Measurements from ENCODE around the gene MSMP.

Gene MSMP

DNA sequence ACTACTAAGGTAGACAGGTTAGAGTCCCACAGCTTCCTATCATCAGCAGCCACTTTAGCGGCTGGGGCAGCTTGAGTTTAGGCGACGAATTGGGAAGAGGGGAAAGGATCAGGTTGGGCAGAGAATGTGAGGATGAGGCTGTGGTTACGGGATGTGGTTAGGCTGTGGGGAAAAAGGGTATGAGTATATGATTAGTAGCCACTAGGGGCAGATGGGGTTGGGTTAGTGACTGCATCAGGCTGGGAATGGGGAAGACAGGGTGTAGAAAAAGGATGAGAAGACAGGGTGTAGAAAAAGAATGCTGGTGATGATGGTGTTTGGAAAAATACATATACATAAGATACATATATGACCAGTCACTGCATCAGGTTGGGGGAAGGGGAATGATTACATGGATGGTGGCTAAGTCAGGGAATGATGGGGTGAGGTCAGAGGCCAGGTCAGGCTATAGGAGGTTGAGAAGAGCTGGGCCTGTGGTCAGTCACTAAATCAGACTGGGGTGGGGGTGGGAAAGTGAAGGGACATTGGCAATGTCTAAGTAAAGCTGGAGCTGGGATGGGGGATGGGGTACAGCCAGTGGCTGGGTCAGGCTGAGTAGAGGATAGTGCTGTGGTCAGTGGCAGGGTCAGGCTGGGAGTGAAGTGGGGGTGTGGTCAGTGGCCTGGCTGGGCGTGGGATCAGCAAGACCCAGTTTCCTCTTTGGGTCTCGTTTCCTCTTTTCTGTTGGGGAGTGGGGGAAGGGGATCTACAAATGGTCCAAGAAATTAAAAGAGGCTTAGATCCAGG, 24.2 kb downstream of the MSMP start:
- peak; percentile 54 to 68 for DNase-seq (ENCODE audit: low read depth in 1 of 2, low spot score in 1 of 2)
- Histone ChIP-seq H3K4me3 (replicated peaks; ENCODE audit: insufficient read depth, low read length) (peak overlapping the region; percentile 83), H3K27ac (replicated peaks) (peak overlapping the region; percentile 82), H3K27me3 (ENCODE audit: insufficient read depth, poor library complexity, severe bottlenecking) (no peaks in the 10 kb centered on the region)
- TF ChIP-seq SPI1 (IDR thresholded peaks at IDR 0.05; ENCODE audit: borderline replicate concordance, low read depth) (peak; percentile 56; the same call in 1 of the 2 replicates), GABPA (IDR thresholded peaks at IDR 0.05; ENCODE audit: low read depth) (no peak), POLR2AphosphoS5 (IDR thresholded peaks at IDR 0.05; ENCODE audit: low read depth) (no peak)
- TF ChIP-seq, protein P1, sequence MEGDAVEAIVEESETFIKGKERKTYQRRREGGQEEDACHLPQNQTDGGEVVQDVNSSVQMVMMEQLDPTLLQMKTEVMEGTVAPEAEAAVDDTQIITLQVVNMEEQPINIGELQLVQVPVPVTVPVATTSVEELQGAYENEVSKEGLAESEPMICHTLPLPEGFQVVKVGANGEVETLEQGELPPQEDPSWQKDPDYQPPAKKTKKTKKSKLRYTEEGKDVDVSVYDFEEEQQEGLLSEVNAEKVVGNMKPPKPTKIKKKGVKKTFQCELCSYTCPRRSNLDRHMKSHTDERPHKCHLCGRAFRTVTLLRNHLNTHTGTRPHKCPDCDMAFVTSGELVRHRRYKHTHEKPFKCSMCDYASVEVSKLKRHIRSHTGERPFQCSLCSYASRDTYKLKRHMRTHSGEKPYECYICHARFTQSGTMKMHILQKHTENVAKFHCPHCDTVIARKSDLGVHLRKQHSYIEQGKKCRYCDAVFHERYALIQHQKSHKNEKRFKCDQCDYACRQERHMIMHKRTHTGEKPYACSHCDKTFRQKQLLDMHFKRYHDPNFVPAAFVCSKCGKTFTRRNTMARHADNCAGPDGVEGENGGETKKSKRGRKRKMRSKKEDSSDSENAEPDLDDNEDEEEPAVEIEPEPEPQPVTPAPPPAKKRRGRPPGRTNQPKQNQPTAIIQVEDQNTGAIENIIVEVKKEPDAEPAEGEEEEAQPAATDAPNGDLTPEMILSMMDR (IDR thresholded peaks at IDR 0.05; ENCODE audit: insufficient read depth, low read length) = peak; percentile 32
- TF ChIP-seq, protein P2, sequence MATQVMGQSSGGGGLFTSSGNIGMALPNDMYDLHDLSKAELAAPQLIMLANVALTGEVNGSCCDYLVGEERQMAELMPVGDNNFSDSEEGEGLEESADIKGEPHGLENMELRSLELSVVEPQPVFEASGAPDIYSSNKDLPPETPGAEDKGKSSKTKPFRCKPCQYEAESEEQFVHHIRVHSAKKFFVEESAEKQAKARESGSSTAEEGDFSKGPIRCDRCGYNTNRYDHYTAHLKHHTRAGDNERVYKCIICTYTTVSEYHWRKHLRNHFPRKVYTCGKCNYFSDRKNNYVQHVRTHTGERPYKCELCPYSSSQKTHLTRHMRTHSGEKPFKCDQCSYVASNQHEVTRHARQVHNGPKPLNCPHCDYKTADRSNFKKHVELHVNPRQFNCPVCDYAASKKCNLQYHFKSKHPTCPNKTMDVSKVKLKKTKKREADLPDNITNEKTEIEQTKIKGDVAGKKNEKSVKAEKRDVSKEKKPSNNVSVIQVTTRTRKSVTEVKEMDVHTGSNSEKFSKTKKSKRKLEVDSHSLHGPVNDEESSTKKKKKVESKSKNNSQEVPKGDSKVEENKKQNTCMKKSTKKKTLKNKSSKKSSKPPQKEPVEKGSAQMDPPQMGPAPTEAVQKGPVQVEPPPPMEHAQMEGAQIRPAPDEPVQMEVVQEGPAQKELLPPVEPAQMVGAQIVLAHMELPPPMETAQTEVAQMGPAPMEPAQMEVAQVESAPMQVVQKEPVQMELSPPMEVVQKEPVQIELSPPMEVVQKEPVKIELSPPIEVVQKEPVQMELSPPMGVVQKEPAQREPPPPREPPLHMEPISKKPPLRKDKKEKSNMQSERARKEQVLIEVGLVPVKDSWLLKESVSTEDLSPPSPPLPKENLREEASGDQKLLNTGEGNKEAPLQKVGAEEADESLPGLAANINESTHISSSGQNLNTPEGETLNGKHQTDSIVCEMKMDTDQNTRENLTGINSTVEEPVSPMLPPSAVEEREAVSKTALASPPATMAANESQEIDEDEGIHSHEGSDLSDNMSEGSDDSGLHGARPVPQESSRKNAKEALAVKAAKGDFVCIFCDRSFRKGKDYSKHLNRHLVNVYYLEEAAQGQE (IDR thresholded peaks at IDR 0.05; ENCODE audit: insufficient replicate concordance, low read depth) = no peak

DNA sequence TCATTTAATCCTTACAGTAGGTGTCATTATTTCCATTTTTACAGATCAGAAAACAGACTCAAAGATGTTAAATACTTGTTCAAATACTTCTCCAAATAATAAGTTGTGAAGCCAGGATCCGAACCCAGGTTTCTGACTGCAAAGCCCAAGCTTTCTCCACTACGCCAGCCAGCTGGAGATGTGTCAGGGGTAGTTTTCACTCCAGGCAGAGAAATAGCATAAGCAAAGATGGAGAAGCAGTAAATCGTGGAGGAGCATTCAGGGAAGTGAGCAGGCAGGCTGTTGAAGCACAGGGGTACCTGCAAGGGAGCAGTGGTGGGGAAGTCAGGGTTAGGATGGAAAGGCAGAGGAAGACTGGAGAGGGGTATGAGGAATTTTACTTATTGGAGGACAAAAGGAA, 25.0 kb downstream of the MSMP start:
- Histone ChIP-seq H3K27ac (replicated peaks) (peak overlapping the region; percentile 68; the same call in 1 of the 2 replicates), H3K27me3 (ENCODE audit: insufficient read depth, poor library complexity, severe bottlenecking) (no peaks in the 10 kb centered on the region), H3K4me3 (replicated peaks; ENCODE audit: insufficient read depth, low read length) (peak overlapping the region; percentile 39)
- TF ChIP-seq SPI1 (IDR thresholded peaks at IDR 0.05; ENCODE audit: borderline replicate concordance, low read depth) (no peak), POLR2AphosphoS5 (IDR thresholded peaks at IDR 0.05; ENCODE audit: low read depth) (no peak), GABPA (IDR thresholded peaks at IDR 0.05; ENCODE audit: low read depth) (no peak)
- TF ChIP-seq, protein P1 (IDR thresholded peaks at IDR 0.05; ENCODE audit: insufficient read depth, low read length) = no peak
- TF ChIP-seq, protein P2 (IDR thresholded peaks at IDR 0.05; ENCODE audit: insufficient replicate concordance, low read depth) = no peak
- no peak for DNase-seq (ENCODE audit: low read depth in 1 of 2, low spot score in 1 of 2)

DNA sequence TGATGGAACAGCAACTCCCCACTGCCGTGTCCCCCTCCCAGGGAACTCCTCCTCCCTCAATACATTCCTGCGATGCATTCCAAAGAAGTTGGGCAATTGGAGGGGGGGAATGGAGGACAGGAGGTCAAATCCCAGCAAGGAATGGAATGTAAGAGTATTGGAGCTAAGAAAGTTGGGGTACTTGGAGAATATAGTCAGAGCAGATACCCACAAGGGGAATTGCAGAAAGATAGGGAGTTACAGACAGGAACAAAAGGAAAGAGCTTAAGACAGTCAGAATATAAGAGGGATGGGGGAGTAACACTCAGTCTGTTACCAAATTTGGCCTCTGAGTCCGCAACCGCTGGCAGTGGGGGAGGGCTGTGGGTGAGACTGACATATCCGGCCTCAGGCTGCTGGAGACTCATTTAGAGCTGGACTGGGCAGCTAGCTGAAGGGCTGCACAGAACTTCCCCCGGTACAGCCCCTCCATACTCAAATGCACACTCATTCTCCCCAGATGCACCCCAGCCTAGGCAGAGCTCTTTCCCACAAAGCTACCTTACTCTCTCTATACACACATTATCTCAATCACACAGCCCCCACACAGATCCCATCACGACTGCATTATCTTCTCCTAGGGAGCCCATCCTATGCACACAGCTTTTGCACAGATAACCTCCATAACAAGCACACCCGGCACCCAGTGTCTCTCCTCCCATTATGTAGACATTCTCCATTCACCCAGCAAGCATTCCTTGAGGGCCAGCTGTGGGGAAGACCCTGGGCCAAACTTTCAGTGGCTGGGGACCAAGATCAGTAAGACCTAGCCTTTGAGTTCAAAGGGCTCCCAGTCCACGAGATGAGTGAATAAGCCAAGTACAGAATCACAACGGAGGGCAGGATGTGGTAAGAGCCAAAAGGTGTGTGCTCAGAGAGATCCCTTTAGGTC, 25.8 kb downstream of the MSMP start:
- TF ChIP-seq POLR2AphosphoS5 (IDR thresholded peaks at IDR 0.05; ENCODE audit: low read depth) (peak; percentile 46; the same call in 1 of the 2 replicates), GABPA (IDR thresholded peaks at IDR 0.05; ENCODE audit: low read depth) (no peak)
- Histone ChIP-seq H3K27ac (replicated peaks) (peak overlapping the region; percentile 68), H3K27me3 (ENCODE audit: insufficient read depth, poor library complexity, severe bottlenecking) (no peaks in the 10 kb centered on the region), H3K4me3 (replicated peaks; ENCODE audit: insufficient read depth, low read length) (peak overlapping the region; percentile 20)
- peak; percentile 59 to 86 for DNase-seq (ENCODE audit: low read depth in 1 of 2, low spot score in 1 of 2)

DNA sequence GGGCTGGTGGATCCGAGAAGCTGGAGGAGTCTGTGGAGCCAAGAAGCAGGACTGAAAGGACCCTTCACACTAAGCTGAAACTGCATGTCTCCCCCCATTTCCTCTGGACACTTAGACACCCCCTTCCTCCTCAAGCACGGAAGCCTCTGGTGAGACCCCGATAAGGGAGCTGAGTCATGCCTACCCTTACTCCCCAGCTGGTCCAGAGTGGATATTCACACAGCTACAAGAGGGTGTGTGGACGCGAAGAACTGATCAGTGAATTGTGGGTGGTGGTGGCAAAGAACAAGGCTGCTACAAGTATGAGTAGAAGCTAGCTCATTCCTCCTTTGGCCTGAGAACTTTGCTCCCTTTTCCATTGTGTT, 26.4 kb downstream of the MSMP start:
- peak overlapping the region; percentile 68 for H3K27ac ChIP-seq (replicated peaks)
- DNase-seq (ENCODE audit: low read depth in 1 of 2, low spot score in 1 of 2) = no peak
- TF ChIP-seq, protein P1 (IDR thresholded peaks at IDR 0.05; ENCODE audit: insufficient read depth, low read length) = no peak
- TF ChIP-seq SPI1 (IDR thresholded peaks at IDR 0.05; ENCODE audit: borderline replicate concordance, low read depth) (no peak), POLR2AphosphoS5 (IDR thresholded peaks at IDR 0.05; ENCODE audit: low read depth) (no peak), GABPA (IDR thresholded peaks at IDR 0.05; ENCODE audit: low read depth) (no peak)
- TF ChIP-seq, protein P2 (IDR thresholded peaks at IDR 0.05; ENCODE audit: insufficient replicate concordance, low read depth) = no peak
- H3K4me3 ChIP-seq (replicated peaks; ENCODE audit: insufficient read depth, low read length) = peak overlapping the region; percentile 20; the same call in 1 of the 2 replicates
- no peaks in the 10 kb centered on the region for H3K27me3 ChIP-seq (ENCODE audit: insufficient read depth, poor library complexity, severe bottlenecking)
